Measurements from ENCODE around the gene PSMD7.

Gene PSMD7

GRCh38 chr16:74302341-74302740 is 5.7 kb downstream of the PSMD7 start:
- Histone ChIP-seq H3K27ac (ENCODE audit: low read length) (no peak overlapping the region), H3K27me3 (replicated peaks; ENCODE audit: insufficient read depth, low read length) (no peaks in the 10 kb centered on the region), H3K36me3 (replicated peaks; ENCODE audit: insufficient read depth, low read length) (no peaks in the 10 kb centered on the region; the same call in 1 of the 2 replicates), H3F3A (ENCODE audit: insufficient read depth, low read length) (peaks cover 7% of the 10 kb centered on the region), H3K4me3 (ENCODE audit: low read length) (no peak overlapping the region), H4K20me1 (ENCODE audit: insufficient read depth, low read length) (no peaks in the 10 kb centered on the region), H3K9me3 (replicated peaks; ENCODE audit: insufficient read depth, low read length) (no peaks in the 10 kb centered on the region), H3K4me1 (ENCODE audit: low read length) (no peaks in the 10 kb centered on the region), H3K9me2 (replicated peaks; ENCODE audit: insufficient read depth, low read length) (no peaks in the 10 kb centered on the region), H3K9ac (ENCODE audit: low read length) (no peak overlapping the region), H2AFZ (ENCODE audit: low read length) (no peak overlapping the region), H3K79me2 (ENCODE audit: low read length) (peaks cover 40% of the 10 kb centered on the region), H3K4me2 (ENCODE audit: low read depth, low read length) (no peak overlapping the region)
- TF ChIP-seq, protein P1, sequence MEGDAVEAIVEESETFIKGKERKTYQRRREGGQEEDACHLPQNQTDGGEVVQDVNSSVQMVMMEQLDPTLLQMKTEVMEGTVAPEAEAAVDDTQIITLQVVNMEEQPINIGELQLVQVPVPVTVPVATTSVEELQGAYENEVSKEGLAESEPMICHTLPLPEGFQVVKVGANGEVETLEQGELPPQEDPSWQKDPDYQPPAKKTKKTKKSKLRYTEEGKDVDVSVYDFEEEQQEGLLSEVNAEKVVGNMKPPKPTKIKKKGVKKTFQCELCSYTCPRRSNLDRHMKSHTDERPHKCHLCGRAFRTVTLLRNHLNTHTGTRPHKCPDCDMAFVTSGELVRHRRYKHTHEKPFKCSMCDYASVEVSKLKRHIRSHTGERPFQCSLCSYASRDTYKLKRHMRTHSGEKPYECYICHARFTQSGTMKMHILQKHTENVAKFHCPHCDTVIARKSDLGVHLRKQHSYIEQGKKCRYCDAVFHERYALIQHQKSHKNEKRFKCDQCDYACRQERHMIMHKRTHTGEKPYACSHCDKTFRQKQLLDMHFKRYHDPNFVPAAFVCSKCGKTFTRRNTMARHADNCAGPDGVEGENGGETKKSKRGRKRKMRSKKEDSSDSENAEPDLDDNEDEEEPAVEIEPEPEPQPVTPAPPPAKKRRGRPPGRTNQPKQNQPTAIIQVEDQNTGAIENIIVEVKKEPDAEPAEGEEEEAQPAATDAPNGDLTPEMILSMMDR (IDR thresholded peaks at IDR 0.05; ENCODE audit: low read length) = no peak
- TF ChIP-seq EZH2 (optimal IDR thresholded peaks at IDR 0.05; ENCODE audit: low read depth, low read length) = no peak
- TF ChIP-seq EZH2phosphoT487 (IDR thresholded peaks at IDR 0.05; ENCODE audit: low read length) = no peak
- DNase-seq = no peak

- H3K4me1 ChIP-seq (ENCODE audit: low read length) = no peaks in the 10 kb centered on the region
- TF ChIP-seq, protein P1 (IDR thresholded peaks at IDR 0.05; ENCODE audit: low read length) = peak; percentile 18
- TF ChIP-seq EZH2phosphoT487 (IDR thresholded peaks at IDR 0.05; ENCODE audit: low read length) = no peak
- no peak overlapping the region for H3K4me3 ChIP-seq (ENCODE audit: low read length)
- H3K27me3 ChIP-seq (replicated peaks; ENCODE audit: insufficient read depth, low read length) = no peaks in the 10 kb centered on the region
- H3K79me2 ChIP-seq (ENCODE audit: low read length) = peaks cover 21% of the 10 kb centered on the region
- no peak for DNase-seq
- no peaks in the 10 kb centered on the region; the same call in 1 of the 2 replicates for H3K36me3 ChIP-seq (replicated peaks; ENCODE audit: insufficient read depth, low read length)
- H2AFZ ChIP-seq (ENCODE audit: low read length) = no peak overlapping the region
- H3K9ac ChIP-seq (ENCODE audit: low read length) = no peak overlapping the region
- no peaks in the 10 kb centered on the region for H3K9me2 ChIP-seq (replicated peaks; ENCODE audit: insufficient read depth, low read length)
- H3K9me3 ChIP-seq (replicated peaks; ENCODE audit: insufficient read depth, low read length) = no peaks in the 10 kb centered on the region
- H3K27ac ChIP-seq (ENCODE audit: low read length) = no peak overlapping the region
- no peaks in the 10 kb centered on the region for H4K20me1 ChIP-seq (ENCODE audit: insufficient read depth, low read length)
- H3K4me2 ChIP-seq (ENCODE audit: low read depth, low read length) = no peak overlapping the region
- H3F3A ChIP-seq (ENCODE audit: insufficient read depth, low read length) = peaks cover 9% of the 10 kb centered on the region
These were observed 7.7 kb downstream of the PSMD7 start for GRCh38 chr16:74304164-74304834.

DNA sequence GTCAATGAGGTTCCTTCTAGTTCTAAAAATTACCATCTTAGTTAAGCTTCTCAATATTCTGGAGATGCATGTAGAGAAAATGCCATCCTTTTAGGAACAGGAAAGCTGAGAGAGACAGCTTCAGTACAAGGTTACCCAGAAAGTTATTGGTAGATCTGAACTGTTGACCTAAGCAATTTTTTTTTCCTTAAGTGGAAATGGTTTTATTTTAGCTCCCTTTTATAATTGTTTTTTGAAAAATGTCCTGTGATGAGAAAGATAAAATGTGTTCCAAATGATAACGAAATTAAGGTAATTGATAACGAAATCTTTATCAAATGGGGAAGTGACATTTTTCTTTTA is 8.2 kb downstream of the PSMD7 start:
- peaks cover 6% of the 10 kb centered on the region; the same call in 1 of the 2 replicates for H3F3A ChIP-seq (ENCODE audit: insufficient read depth, low read length)
- H2AFZ ChIP-seq (ENCODE audit: low read length) = no peak overlapping the region
- H3K27me3 ChIP-seq (replicated peaks; ENCODE audit: insufficient read depth, low read length) = no peaks in the 10 kb centered on the region
- no peak overlapping the region for H3K4me3 ChIP-seq (ENCODE audit: low read length)
- H3K4me2 ChIP-seq (ENCODE audit: low read depth, low read length) = no peak overlapping the region
- no peaks in the 10 kb centered on the region; the same call in 1 of the 2 replicates for H3K36me3 ChIP-seq (replicated peaks; ENCODE audit: insufficient read depth, low read length)
- H3K9me2 ChIP-seq (replicated peaks; ENCODE audit: insufficient read depth, low read length) = no peaks in the 10 kb centered on the region
- H3K4me1 ChIP-seq (ENCODE audit: low read length) = no peaks in the 10 kb centered on the region
- DNase-seq = no peak
- peaks cover 16% of the 10 kb centered on the region for H3K79me2 ChIP-seq (ENCODE audit: low read length)
- H4K20me1 ChIP-seq (ENCODE audit: insufficient read depth, low read length) = no peaks in the 10 kb centered on the region
- no peak for TF ChIP-seq EZH2 (optimal IDR thresholded peaks at IDR 0.05; ENCODE audit: low read depth, low read length)
- TF ChIP-seq, protein P1 (IDR thresholded peaks at IDR 0.05; ENCODE audit: low read length) = no peak
- TF ChIP-seq EZH2phosphoT487 (IDR thresholded peaks at IDR 0.05; ENCODE audit: low read length) = no peak
- H3K9me3 ChIP-seq (replicated peaks; ENCODE audit: insufficient read depth, low read length) = no peaks in the 10 kb centered on the region
- H3K9ac ChIP-seq (ENCODE audit: low read length) = no peak overlapping the region
- H3K27ac ChIP-seq (ENCODE audit: low read length) = no peak overlapping the region
